Liver (tissue), 9 donors: ENCODE results near the gene SERPINA3. TPM values are rescaled to one million over a fixed set of nuclear protein-coding genes. Genes with fewer than 3 reads are reported as not detected.

Experiments used
- DNase-seq: peaks from one replicate; pipeline ENCODE4 v3.0.0-alpha.2; 2017; ENCODE audit warnings: low spot score
- H3K27ac ChIP-seq, 2 donors: one replicate each; pipeline ENCODE4 v1.7.0; 2013; ENCODE audit warnings: inconsistent platforms in 2 of 2, low read length in 2 of 2, control low read depth in 1 of 2, low read depth in 1 of 2, mild to moderate bottlenecking in 1 of 2
- H3K27me3 ChIP-seq, 4 donors: one replicate each; pipeline versions ENCODE4 v1.6.1 to v1.7.0; 2013; ENCODE audit warnings: low read length in 3 of 4, inconsistent platforms in 1 of 4, mild to moderate bottlenecking in 1 of 4, moderate library complexity in 1 of 4; ENCODE audit not compliant: control insufficient read depth in 4 of 4, insufficient read depth in 4 of 4
- H3K36me3 ChIP-seq, 4 donors: one replicate each; pipeline versions ENCODE4 v1.6.1 to v1.7.0; 2013; ENCODE audit warnings: low read length in 3 of 4, mild to moderate bottlenecking in 3 of 4, low read depth in 1 of 4, moderate library complexity in 1 of 4; ENCODE audit not compliant: control insufficient read depth in 4 of 4, insufficient read depth in 3 of 4
- H3K4me1 ChIP-seq, 4 donors: one replicate each; pipeline versions ENCODE4 v1.6.1 to v1.7.0; 2013; ENCODE audit warnings: low read length in 3 of 4, mild to moderate bottlenecking in 3 of 4, moderate library complexity in 1 of 4; ENCODE audit not compliant: control insufficient read depth in 4 of 4, insufficient read depth in 4 of 4
- H3K4me3 ChIP-seq, 3 donors: one replicate each; pipeline versions ENCODE4 v1.6.1 to v1.7.0; 2013; ENCODE audit warnings: low read length in 3 of 3, control low read depth in 1 of 3, low read depth in 1 of 3, mild to moderate bottlenecking in 1 of 3
- H3K9ac ChIP-seq, 2 donors: one replicate each; pipeline ENCODE4 v1.7.0; 2013; ENCODE audit warnings: low read length in 2 of 2, mild to moderate bottlenecking in 2 of 2, moderate library complexity in 2 of 2, control low read depth in 1 of 2, low read depth in 1 of 2
- H3K9me3 ChIP-seq, 4 donors: one replicate each; pipeline versions ENCODE4 v1.6.1 to v1.7.0; 2013; ENCODE audit warnings: low read length in 3 of 4; ENCODE audit not compliant: control insufficient read depth in 4 of 4
- EGR1 ChIP-seq, 2 donors: IDR thresholded peaks; 2 replicates each; pipeline ENCODE4 v1.6.1; 2016 to 2018; ENCODE audit warnings: antibody characterized with exemption in 2 of 2, low read depth in 2 of 2
- FOXA1 ChIP-seq: IDR thresholded peaks from 2 replicates; pipeline ENCODE4 v1.6.1; 2016; ENCODE audit warnings: antibody characterized with exemption
- FOXA2 ChIP-seq: IDR thresholded peaks from 2 replicates; pipeline ENCODE4 v1.6.1; 2016; ENCODE audit warnings: antibody characterized with exemption
- GABPA ChIP-seq, 2 donors: IDR thresholded peaks in 1 of 2; conservative IDR thresholded peaks in 1 of 2; 2 replicates each; pipeline ENCODE4 v1.6.1; 2016; ENCODE audit warnings: antibody characterized with exemption in 2 of 2, mild to moderate bottlenecking in 1 of 2, moderate library complexity in 1 of 2
- HNF4A ChIP-seq, 2 donors: conservative IDR thresholded peaks; 2 replicates each; pipeline ENCODE4 v1.6.1; 2016; ENCODE audit warnings: antibody characterized with exemption in 2 of 2, mild to moderate bottlenecking in 2 of 2
- NR2F2 ChIP-seq: IDR thresholded peaks from 2 replicates; pipeline ENCODE4 v1.6.1; 2016; ENCODE audit warnings: antibody characterized with exemption
- RAD21 ChIP-seq, 2 donors: IDR thresholded peaks; 2 replicates each; pipeline ENCODE4 v1.6.1; 2016; ENCODE audit warnings: antibody characterized with exemption in 2 of 2, mild to moderate bottlenecking in 2 of 2
- RXRA ChIP-seq, 2 donors: IDR thresholded peaks; 2 replicates each; pipeline ENCODE4 v1.6.1; 2017 to 2018; ENCODE audit warnings: antibody characterized with exemption in 2 of 2, mild to moderate bottlenecking in 1 of 2
- SP1 ChIP-seq: IDR thresholded peaks from 2 replicates; pipeline ENCODE4 v1.6.1; 2018; ENCODE audit warnings: antibody characterized with exemption, mild to moderate bottlenecking
- WGBS: extraction: QIAGEN DNeasy Blood & Tissue Kit; methylation state at CpG from one replicate; pipeline ENCODE4 v1.1.7; 2013; 5-methylcytosine and 5-hydroxymethylcytosine counted together
- polyA plus RNA-seq, 2 donors: library from polyadenylated mRNA; stranded (reverse) in 1 of 2; unstranded in 1 of 2; fragments of 200-250 nt in 1 of 2; fragments of >200 nt in 1 of 2; fragmentation: Nextera tagmentation in 1 of 2; extraction: Ambion mirVana in 1 of 2; gene quantifications; one replicate each; pipeline versions ENCODE4 v1.2.1 to v1.2.3, GENCODE V29; 2013 to 2015
- total RNA-seq, 2 donors: library from RNA; depleted of rRNA; stranded (reverse); fragments of >200 nt; gene quantifications; one replicate each; pipeline ENCODE4 v1.2.3, GENCODE V29; 2014
- TF ChIP-seq, protein P1 (sequence below): IDR thresholded peaks from 2 replicates; pipeline ENCODE4 v1.6.1; 2016; ENCODE audit warnings: antibody characterized with exemption
- TF ChIP-seq, protein P2 (sequence below): IDR thresholded peaks from 2 replicates; pipeline ENCODE4 v1.6.1; 2016; ENCODE audit warnings: antibody characterized with exemption
- TF ChIP-seq, protein P3 (sequence below): fragments of 150-350 bp; IDR thresholded peaks from 2 replicates; pipeline ENCODE4 v1.5.1; 2017; ENCODE audit warnings: improper control_type of control experiment, low read depth, low read length; ENCODE audit not compliant: missing input control
- TF ChIP-seq, protein P4 (sequence below): IDR thresholded peaks from 2 replicates; pipeline ENCODE4 v1.6.1; 2016; ENCODE audit warnings: antibody characterized with exemption, mild to moderate bottlenecking
- TF ChIP-seq, protein P5 (sequence below): IDR thresholded peaks from 2 replicates; pipeline ENCODE4 v1.6.1; 2016; ENCODE audit warnings: antibody characterized with exemption
- donor health status: healthy.
- donor health status: healthy.
- donor health status: healthy.
- donor health status: healthy.
- donor health status: healthy.

Gene SERPINA3
- total and polyA plus RNA-seq, 4 donors, result 2,087 to 17,984 (median 13,009) TPM

DNA sequence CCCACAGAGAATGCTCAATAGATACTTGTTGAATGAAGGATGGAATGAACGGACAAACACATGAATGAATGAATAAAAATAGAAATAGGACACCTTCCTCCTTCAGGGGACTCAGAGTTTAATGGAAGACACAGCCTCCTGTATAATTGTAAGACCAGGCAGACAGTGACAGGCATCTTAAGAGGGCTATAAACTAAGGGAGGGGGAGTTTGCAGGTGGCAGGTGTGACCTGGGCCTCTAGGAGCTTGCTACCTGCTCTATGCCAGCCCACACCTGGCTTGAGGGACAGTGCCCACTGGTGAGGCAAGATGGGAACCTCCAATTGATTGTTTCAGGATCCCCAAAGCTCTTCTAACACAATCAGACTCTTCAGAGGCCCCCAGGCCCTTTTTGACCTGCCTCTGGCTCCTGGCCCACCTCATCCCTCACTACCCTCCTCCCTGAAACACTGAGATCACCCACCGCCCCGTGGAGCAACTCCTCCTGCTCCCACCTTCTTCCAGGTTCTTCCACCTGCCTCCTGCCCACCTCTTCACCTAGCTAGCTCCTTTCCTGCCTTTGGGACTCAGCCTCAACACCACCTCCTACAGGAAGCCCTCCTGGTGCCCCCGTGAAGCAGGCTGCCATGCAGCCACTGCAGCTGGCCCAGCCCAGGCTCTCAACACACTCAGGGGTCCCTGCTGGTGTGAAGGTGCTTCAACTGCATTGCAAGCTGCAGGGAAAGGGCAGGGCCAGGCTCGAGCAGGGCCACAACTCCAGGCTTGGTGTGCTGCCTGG is 9.4 kb downstream of the SERPINA3 start:
- H3K4me3 ChIP-seq, result no peak overlapping the region
- no peak for DNase-seq
- H3K36me3 ChIP-seq, result peaks cover 6 to 67% (median 58%) of the 10 kb centered on the region in 4 donors
- TF ChIP-seq EGR1 (IDR thresholded peaks at IDR 0.05; ENCODE audit: low read depth in 2 of 2) (no peak), RXRA (IDR thresholded peaks at IDR 0.05) (no peak), FOXA1 (no peak), FOXA2 (no peak), NR2F2 (no peak), SP1 (no peak), GABPA (IDR thresholded peaks at IDR 0.05 in 1 of 2, conservative IDR thresholded peaks at IDR 0.05 in 1 of 2) (no peak), RAD21 (IDR thresholded peaks at IDR 0.05) (no peak), HNF4A (conservative IDR thresholded peaks at IDR 0.05) (no peak)
- TF ChIP-seq, protein P1, sequence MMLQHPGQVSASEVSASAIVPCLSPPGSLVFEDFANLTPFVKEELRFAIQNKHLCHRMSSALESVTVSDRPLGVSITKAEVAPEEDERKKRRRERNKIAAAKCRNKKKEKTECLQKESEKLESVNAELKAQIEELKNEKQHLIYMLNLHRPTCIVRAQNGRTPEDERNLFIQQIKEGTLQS, result no peak
- TF ChIP-seq, protein P2, sequence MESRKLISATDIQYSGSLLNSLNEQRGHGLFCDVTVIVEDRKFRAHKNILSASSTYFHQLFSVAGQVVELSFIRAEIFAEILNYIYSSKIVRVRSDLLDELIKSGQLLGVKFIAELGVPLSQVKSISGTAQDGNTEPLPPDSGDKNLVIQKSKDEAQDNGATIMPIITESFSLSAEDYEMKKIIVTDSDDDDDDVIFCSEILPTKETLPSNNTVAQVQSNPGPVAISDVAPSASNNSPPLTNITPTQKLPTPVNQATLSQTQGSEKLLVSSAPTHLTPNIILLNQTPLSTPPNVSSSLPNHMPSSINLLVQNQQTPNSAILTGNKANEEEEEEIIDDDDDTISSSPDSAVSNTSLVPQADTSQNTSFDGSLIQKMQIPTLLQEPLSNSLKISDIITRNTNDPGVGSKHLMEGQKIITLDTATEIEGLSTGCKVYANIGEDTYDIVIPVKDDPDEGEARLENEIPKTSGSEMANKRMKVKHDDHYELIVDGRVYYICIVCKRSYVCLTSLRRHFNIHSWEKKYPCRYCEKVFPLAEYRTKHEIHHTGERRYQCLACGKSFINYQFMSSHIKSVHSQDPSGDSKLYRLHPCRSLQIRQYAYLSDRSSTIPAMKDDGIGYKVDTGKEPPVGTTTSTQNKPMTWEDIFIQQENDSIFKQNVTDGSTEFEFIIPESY, result no peak
- TF ChIP-seq, protein P3, sequence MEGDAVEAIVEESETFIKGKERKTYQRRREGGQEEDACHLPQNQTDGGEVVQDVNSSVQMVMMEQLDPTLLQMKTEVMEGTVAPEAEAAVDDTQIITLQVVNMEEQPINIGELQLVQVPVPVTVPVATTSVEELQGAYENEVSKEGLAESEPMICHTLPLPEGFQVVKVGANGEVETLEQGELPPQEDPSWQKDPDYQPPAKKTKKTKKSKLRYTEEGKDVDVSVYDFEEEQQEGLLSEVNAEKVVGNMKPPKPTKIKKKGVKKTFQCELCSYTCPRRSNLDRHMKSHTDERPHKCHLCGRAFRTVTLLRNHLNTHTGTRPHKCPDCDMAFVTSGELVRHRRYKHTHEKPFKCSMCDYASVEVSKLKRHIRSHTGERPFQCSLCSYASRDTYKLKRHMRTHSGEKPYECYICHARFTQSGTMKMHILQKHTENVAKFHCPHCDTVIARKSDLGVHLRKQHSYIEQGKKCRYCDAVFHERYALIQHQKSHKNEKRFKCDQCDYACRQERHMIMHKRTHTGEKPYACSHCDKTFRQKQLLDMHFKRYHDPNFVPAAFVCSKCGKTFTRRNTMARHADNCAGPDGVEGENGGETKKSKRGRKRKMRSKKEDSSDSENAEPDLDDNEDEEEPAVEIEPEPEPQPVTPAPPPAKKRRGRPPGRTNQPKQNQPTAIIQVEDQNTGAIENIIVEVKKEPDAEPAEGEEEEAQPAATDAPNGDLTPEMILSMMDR, result no peak
- TF ChIP-seq, protein P4, sequence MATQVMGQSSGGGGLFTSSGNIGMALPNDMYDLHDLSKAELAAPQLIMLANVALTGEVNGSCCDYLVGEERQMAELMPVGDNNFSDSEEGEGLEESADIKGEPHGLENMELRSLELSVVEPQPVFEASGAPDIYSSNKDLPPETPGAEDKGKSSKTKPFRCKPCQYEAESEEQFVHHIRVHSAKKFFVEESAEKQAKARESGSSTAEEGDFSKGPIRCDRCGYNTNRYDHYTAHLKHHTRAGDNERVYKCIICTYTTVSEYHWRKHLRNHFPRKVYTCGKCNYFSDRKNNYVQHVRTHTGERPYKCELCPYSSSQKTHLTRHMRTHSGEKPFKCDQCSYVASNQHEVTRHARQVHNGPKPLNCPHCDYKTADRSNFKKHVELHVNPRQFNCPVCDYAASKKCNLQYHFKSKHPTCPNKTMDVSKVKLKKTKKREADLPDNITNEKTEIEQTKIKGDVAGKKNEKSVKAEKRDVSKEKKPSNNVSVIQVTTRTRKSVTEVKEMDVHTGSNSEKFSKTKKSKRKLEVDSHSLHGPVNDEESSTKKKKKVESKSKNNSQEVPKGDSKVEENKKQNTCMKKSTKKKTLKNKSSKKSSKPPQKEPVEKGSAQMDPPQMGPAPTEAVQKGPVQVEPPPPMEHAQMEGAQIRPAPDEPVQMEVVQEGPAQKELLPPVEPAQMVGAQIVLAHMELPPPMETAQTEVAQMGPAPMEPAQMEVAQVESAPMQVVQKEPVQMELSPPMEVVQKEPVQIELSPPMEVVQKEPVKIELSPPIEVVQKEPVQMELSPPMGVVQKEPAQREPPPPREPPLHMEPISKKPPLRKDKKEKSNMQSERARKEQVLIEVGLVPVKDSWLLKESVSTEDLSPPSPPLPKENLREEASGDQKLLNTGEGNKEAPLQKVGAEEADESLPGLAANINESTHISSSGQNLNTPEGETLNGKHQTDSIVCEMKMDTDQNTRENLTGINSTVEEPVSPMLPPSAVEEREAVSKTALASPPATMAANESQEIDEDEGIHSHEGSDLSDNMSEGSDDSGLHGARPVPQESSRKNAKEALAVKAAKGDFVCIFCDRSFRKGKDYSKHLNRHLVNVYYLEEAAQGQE, result no peak
- TF ChIP-seq, protein P5, sequence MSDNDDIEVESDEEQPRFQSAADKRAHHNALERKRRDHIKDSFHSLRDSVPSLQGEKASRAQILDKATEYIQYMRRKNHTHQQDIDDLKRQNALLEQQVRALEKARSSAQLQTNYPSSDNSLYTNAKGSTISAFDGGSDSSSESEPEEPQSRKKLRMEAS, result no peak
- WGBS, result 85% methylated on average over 5 of the region's 5 CpGs
- H3K4me1 ChIP-seq, result peaks cover 0 to 14% (median 5%) of the 10 kb centered on the region in 4 donors
- H3K9me3 ChIP-seq, result no peaks in the 10 kb centered on the region
- H3K27me3 ChIP-seq, result no peaks in the 10 kb centered on the region
- no peak overlapping the region for H3K27ac ChIP-seq
- no peak overlapping the region for H3K9ac ChIP-seq
